22Rv1 (cell line): ENCODE measurements around the gene CMIP.

Experiments
- CTCF ChIP-seq: fragments of 450-650 bp; IDR thresholded peaks from 2 replicates; pipeline ENCODE4 v1.5.1; 2017; ENCODE audit warnings: mild to moderate bottlenecking
- ZFX ChIP-seq: fragments of 450-650 bp; IDR thresholded peaks from 2 replicates; pipeline ENCODE4 v1.6.1; 2017; ENCODE audit warnings: antibody characterized with exemption, borderline replicate concordance

DNA sequence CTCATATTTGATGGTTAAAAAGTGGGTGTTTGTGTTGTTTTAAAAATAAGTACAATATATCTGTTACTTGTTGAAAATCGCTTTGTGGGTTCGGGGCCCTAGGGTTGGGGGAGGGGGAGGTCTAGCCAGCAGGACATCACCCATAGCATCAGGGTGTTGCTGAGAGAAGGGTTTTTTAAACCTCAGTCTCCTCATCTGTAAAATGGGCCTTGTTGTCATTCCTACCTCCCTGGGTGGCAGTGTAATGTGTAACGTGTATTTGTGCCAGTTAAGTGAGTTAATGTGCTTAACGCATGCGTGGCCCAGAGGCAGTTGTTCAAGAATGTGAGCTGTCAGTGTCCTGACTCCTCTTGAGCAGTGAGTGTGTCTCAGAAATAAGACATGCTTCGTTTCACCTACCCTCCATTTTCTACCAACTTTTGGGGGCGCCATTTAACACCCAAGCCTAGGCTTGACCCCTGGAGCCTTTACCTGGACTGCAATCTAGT is 129.0 kb downstream of the CMIP start:
- TF ChIP-seq CTCF (no peak), ZFX (no peak)
